Globus pallidus (tissue), 1 donor: ENCODE data around the gene MYL6.
A peak's percentile ranks its signal among the peaks of the same experiment; 100 is the strongest.
"Not testable (repeated sequence)": the region's sequence is repeated elsewhere in the genome, so short reads cannot be mapped to it uniquely, and the experiment has no call there.

Experiments
- DNase-seq: peaks from one replicate; pipeline ENCODE4 v3.0.0-alpha.2; 2015; ENCODE audit warnings: low spot score

MYL6 gene

DNA sequence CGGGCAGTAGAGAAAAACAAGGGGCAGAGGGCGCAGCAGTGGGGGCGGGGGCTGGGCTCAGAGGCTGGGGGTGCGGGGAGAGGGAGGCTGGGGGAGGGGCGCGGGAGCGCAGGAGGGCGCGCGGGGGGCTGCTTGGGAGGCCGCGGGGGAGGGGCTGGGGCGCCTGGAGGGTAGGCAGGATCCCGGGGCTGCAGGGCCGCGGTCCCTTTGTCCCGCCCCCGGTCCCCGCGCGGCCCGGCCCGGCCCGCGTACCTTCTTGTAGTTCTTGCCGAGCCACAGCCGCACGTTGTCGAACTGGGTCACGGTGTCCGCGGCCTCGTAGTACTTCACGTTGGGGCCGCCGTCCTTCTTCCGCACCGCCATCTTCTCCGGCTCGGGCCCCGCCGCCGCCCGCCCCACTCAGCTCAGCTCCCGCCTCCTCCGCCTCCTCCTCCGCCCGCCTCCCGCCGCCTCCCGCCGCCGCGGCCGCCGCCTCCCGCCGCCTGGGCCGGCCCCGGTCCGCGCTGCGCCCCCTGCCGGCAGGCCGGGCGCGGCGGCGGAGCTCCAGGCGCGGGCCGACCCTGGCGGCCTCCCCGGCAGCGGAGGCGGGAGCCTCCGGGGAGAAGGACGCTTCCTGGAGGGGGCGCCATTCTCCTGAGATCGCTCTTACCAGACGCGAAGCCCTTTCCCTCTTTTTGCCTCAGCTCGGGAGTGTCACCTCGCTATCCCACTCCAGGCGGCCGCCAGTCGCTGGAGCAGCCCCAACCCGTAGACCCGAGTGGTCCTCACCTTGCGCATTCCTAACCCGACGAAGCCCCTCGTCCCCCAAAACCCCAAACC is 31.1 kb downstream of the MYL6 start, which contains the start of gene SMARCC2:
Gene SMARCC2, minus strand, starts transcription at position 385 of the 819 bp plus-strand sequence. Its CDS starts 22 bp downstream, at position 363.
- DNase-seq: peak; percentile 80

DNA sequence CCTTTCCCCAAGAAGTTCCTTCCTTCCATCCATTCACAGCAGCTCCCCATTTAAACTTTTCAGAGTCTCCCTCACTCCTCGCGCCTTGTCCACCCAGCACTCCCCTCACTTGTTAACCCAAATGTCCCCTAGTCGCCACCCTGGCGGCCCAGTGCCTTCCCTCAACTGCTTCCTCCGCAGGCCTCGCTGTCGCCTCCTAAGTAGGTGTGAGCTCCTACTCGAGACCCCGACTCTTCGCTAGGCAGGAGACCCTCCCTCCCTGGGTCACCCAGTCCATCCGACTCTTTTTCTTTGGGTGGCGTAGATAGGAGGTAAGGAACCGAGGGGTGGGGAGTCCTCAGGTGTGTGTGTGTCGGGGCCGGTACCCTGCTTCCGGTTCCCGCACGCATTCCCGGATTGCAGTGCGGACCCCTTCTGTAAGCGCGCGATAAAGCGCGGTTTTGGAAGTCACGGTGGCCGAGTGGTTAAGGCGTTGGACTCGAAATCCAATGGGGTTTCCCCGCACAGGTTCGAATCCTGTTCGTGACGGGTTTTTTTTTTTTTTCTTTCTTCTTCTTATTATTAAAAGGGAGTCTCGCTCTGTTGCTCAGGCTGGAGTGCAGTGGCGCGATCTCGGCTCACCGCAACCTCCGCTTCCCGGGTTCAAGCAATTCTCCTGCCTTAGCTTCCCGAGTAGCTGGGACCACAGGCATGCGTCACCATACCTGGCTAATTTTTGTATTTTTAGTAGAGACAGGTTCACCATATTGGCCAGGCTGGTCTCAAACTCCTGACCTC is 31.9 kb downstream of the MYL6 start:
- peak; percentile 71 for DNase-seq

DNA sequence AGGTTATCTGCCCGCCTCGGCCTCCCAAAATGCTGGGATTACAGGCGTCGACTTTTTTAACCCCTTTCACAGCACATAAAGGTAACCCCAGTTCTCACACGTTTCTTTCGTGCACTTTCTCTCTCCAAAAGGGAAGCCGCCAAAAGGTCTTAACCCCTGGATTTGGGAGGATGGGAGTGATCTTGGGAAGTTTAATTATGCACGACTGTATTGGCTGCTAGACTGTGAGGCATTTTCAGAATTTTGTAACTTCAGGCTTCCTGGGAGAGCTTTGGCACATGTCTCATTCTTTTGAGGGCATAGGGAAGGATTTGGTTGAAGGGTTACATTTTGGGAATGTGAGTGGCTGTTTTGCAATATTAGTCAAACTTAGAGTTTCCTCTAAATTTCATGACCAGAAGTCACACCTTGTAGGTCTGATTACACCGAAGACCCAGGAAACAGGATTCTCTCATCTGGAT is 32.6 kb downstream of the MYL6 start:
- no peak for DNase-seq

DNA sequence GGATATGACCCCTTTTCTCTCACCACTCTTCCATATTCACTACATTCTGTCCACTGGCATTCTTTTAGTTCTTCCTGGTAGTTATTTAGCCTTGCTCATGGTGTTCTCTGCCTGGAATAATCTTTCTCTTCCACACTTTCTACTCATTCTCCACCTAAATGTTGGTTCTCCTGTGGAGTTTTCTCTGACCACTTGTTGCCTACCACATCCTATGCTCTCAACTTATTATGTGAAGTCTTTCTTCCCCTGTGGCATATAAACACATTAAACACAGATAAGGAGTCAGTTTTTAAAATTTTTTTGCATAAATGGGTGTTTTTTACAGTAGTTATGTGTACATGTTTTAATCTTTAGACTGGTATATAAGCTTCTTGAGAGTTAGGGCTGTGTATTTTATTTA is 34.4 kb downstream of the MYL6 start:
- DNase-seq: no peak

DNA sequence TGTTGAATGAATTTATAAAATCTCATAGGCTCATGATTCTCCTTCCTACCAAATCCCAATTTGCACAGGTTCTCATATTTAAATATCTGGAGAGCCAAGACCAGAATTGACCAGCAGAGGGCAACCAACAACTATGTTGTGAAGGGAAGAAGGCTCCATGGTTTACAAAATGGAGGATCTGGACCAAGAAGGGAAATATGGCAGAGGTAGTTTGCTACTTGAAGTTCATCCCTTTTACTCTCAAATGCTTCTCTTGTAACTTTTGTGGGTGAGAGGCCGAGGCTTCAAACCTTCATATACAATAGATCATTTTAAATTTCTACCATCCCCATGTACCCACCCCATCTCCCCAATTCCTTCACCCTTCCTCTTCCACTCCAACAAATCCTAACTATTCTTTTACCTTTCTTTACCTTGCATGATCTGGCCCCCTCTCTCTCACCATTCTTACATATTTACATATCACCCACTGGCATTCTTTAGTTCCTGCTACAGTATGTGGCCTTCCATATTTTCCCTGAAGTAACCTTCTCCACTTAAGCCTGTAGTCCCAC is 34.9 kb downstream of the MYL6 start:
- DNase-seq: peak; percentile 81

DNA sequence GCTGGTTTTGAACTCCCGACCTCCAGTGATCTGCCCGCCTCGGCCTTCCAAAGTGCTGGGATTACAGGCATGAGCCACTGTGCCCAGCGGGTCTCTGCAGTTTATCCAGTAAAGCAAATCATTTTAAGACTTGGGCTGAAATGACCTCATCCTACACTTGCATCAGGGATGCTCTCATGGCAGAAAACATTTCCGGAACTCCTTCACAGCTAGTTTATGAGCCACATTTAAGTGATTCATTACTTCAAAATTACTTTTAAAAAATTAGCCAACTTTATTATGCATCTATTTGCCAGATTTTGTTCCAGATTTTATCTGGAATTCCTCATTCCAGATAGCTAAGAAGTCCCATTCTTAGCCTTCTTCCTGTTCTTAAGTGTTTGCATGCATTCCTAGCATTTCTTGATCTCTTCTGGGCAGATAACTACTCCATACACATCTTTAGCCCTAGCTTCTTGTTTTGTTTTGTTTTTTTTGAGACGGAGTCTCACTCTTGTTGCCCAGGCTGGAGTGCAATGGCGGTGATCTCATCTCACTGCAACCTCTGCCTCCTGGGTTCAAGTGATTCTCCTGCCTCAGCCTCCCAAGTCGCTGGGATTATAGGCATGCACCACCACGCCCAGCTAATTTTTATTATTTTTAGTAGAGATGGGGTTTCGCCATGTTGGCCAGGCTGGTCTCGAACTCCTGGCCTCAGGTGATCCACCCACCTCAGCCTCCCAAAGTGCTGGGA is 38.8 kb downstream of the MYL6 start:
- not testable (repeated sequence) for DNase-seq

DNA sequence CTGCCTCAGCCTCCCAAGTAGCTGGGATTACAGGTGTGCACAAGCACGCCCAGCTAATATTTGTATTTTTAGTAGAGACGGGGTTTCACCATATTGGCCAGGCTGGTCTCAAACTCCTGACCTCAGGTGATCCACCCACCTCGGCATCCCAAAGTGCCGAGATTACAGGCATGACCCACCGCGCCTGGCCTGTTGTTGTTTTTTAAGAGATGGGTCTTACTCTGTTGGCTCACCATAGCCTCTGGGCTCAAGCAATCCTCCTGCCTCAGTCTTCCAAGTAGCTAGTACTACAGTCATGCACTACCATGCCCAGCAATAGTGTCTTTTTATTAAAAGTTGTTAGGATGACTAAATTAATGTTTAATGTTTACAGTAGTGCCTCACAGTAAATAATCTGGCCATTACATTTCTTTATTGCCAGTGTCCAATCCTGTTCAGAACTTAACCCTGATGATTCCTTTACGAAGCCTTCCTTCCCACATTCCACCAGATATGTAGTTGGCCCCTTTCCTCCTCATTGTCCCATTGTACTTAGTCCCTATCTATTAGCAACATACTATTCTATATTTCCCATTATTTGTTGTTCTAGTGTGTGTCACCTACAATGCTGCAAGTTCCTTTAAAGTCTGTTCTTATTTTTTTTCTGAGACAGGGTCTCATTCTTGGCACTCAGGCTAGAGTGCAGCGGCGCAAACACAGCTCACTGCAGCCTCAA is 39.9 kb downstream of the MYL6 start:
- DNase-seq: no peak

DNA sequence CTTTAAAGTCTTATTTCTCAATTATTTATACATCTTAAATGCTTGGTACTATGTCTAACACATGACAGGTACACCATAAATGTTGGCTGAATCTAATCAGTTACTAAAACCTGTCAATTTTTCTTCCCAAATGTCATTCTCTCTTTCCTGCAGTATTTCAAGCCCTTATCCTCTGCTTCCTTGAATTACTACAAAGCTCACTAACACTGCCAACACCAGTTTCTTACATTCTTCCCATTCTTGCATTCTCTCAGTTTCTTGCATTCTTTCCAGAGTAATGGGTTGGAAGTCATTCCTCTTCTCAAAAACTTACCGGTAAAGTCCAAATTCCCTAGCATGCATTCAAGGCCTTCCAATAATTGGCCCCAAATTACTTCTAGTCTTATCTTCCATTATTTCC is 40.7 kb downstream of the MYL6 start:
- DNase-seq: no peak

DNA sequence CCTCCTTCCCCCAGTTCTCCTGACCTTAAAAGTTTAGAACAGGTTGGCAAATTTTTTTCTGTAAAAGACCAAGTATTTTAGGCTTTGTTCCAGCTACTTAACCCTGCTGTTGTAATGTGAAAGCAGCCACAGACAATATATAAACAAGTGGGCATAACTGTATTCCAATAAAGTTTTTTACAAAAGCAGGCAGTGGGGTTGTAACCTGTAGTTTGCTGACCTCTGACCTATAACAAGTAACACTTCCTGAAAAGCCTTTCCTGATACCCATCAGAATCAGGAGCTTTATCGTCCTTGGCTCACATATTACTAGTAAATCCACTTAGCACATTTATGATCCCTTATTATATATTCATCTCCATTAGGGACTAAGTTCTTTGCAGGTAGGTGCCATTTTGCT is 44.2 kb downstream of the MYL6 start:
- DNase-seq: no peak

DNA sequence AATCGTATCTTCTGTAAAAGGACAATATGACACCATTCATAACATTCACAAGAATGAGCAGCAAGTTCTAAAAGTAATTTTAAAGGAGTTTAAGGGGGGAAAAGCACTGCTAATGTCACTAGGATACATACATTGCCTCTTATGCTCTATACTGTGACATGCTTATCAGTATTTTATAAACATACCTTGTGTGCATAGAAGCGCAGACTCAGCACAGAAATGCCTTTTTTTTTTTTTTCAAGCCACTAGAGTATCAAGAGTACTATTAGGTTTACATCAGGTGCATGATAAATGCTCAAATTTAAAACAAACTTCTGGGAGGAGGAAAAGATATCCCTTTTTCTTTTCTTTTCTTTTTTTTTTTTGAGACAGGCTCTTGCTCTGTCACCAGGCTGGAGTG is 44.7 kb downstream of the MYL6 start:
- no peak for DNase-seq

DNA sequence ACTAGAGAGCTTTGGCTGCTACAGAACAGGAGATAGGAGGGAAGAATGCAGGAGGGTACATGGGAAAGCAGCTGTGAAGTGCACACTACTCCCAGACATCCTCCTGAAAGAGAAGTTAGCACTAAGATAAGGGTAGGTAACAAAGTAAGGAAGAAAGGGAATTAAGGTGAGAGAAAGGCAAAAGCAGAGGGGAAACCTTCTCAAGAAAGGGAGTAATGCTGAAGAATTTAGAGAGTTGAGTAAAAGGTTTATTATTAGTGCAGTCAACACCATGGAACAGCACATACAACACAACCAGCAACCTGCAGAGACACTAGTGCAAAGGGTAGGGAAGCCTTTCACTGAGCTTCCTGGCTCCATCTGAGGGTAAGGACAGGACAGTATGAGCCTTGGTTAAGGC is 46.1 kb downstream of the MYL6 start:
- no peak for DNase-seq

DNA sequence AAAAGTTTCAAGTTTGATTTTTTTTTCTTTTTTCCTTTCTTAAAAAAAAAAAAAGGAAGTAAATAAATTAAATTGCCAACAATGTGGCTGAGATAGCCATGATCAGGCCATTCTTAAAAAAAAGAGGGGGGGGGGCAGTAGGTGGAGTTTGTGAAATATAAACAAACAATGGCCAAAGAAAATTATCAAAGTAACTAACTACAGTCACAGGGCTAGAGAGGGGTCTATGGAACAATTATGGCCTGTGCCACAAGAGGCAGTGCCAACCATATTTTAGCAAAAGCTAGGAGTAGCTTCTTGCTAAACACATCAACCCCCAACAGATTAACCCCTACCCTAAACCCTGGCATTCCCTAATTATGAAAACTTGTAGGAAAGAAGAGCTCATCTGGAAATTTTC is 47.3 kb downstream of the MYL6 start:
- no peak for DNase-seq

DNA sequence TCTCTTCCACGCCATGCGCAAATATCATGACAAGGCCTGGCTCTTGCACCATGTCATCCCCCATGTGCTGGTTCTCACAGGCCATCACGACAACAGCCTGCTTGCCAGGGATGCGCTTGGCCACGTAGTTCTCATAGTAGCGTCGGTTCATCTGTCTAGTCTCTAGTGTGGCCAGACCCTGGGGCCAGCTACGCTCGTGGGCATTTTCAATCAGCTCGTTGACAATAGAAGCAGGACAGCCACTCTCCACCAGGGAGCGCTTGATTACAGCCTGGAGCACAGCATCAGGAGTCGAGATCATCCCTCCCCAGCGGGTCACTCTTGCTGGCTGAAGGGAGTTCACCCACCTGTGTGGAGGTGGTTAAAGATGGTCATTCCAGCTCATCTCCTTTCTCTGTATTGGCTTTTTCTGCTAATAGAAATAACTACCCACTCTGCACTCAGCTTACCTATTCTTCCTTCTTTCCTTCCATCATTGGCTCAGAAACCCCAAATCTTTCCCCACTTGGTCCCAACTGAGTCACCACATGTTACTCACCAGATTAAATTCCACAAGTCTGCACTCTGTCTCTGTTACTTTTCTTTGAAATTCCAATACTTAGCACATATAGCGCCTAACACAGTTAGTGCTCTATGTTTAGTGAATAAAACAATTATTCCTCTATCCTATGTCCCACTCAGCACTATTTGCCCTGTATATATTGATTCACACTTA is 48.5 kb downstream of the MYL6 start:
- DNase-seq: no peak

DNA sequence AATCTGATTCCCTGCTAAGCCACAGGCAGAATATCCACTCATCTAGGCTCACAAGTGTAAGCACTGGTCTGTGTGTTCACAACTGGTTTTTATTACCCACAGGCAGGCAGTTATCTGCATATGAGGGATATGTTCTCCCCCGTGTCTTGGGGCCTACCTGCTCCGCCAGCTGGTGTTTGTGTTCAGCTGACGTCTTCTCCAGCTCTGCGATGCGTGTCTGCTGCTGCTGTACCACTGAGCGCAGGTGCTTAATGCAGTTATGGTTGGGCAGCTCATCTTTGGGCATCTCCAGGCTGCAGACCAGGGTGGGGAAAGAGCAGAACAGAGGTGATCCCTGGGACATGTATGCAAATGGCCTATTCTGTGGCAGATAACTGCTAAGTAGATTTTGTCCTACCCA is 49.8 kb downstream of the MYL6 start:
- no peak for DNase-seq
